ENCODE measurements around the gene POLG2. TPM values are rescaled to one million over a fixed set of nuclear protein-coding genes. Genes with fewer than 3 reads are reported as not detected.

Gene POLG2
- total and polyA plus RNA-seq, 9 of the 15 experiments (the other 6 are each of a cell fraction or from before 2014, with no cell fraction given) = 13.4 to 44.8 (median 37.0) TPM

DNA sequence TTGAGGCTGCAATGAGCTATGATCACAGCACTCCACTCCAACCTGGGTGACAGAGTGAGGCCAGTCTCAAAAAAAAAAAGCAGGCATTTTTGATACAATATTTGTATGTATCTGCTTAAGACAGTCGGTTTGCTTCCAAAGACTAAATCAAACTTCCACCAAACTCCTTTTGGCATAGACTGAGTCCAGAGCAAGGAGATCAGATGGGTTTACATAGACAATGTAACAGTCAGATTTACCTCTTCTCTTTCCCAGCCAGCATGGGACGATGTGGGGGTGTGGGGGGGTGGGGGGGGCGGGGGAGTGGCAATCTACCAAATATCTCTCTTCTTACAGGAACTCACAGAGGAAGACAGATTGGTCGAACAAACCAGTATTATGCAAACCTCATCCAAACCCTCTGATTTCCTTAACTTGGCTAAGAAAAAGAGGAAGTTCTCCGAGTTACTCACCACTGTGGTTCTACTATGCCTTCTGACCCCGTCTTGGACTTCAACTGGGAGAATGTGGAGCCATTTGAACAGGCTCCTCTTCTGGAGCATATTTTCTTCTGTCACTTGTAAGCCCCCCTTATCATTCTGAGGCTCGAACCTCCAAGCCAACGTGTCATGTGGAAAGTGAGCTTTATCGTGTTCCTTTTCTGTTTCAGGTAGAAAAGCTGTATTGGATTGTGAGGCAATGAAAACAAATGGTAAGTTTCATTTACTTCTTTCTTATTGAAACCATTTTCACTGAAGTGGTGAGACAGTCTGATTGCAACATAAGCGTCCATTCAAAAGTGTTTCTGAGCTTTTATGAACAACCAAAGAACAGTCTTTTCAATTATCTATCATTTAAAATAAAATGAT lies 48.0 kb downstream of the POLG2 start, which contains the start of gene MILR1 (continued):
- TF ChIP-seq, protein P1, sequence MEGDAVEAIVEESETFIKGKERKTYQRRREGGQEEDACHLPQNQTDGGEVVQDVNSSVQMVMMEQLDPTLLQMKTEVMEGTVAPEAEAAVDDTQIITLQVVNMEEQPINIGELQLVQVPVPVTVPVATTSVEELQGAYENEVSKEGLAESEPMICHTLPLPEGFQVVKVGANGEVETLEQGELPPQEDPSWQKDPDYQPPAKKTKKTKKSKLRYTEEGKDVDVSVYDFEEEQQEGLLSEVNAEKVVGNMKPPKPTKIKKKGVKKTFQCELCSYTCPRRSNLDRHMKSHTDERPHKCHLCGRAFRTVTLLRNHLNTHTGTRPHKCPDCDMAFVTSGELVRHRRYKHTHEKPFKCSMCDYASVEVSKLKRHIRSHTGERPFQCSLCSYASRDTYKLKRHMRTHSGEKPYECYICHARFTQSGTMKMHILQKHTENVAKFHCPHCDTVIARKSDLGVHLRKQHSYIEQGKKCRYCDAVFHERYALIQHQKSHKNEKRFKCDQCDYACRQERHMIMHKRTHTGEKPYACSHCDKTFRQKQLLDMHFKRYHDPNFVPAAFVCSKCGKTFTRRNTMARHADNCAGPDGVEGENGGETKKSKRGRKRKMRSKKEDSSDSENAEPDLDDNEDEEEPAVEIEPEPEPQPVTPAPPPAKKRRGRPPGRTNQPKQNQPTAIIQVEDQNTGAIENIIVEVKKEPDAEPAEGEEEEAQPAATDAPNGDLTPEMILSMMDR (IDR thresholded peaks at IDR 0.05 in 2 of 3, conservative IDR thresholded peaks at IDR 0.05 in 1 of 3; ENCODE audit: insufficient read depth in 2 of 3, low read depth in 1 of 3, low read length in 3 of 3) = no peak
- TF ChIP-seq, protein P2, sequence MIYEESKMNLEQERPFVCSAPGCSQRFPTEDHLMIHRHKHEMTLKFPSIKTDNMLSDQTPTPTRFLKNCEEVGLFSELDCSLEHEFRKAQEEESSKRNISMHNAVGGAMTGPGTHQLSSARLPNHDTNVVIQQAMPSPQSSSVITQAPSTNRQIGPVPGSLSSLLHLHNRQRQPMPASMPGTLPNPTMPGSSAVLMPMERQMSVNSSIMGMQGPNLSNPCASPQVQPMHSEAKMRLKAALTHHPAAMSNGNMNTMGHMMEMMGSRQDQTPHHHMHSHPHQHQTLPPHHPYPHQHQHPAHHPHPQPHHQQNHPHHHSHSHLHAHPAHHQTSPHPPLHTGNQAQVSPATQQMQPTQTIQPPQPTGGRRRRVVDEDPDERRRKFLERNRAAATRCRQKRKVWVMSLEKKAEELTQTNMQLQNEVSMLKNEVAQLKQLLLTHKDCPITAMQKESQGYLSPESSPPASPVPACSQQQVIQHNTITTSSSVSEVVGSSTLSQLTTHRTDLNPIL (CRISPR knock-in tag; IDR thresholded peaks at IDR 0.05) = no peak
- TF ChIP-seq ZBTB17 (CRISPR knock-in tag; IDR thresholded peaks at IDR 0.05) = peak; percentile 82
- TF ChIP-seq, protein P3, sequence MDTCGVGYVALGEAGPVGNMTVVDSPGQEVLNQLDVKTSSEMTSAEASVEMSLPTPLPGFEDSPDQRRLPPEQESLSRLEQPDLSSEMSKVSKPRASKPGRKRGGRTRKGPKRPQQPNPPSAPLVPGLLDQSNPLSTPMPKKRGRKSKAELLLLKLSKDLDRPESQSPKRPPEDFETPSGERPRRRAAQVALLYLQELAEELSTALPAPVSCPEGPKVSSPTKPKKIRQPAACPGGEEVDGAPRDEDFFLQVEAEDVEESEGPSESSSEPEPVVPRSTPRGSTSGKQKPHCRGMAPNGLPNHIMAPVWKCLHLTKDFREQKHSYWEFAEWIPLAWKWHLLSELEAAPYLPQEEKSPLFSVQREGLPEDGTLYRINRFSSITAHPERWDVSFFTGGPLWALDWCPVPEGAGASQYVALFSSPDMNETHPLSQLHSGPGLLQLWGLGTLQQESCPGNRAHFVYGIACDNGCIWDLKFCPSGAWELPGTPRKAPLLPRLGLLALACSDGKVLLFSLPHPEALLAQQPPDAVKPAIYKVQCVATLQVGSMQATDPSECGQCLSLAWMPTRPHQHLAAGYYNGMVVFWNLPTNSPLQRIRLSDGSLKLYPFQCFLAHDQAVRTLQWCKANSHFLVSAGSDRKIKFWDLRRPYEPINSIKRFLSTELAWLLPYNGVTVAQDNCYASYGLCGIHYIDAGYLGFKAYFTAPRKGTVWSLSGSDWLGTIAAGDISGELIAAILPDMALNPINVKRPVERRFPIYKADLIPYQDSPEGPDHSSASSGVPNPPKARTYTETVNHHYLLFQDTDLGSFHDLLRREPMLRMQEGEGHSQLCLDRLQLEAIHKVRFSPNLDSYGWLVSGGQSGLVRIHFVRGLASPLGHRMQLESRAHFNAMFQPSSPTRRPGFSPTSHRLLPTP (IDR thresholded peaks at IDR 0.05; ENCODE audit: borderline replicate concordance, extremely low read depth, insufficient read length) = no peak
- TF ChIP-seq ZNF77 (CRISPR knock-in tag; IDR thresholded peaks at IDR 0.05) = no peak
- peak; percentile 56 for TF ChIP-seq POLR2B (IDR thresholded peaks at IDR 0.05; ENCODE audit: low read depth, partially characterized antibody)
- TF ChIP-seq CBX8 (IDR thresholded peaks at IDR 0.05; ENCODE audit: borderline replicate concordance, extremely low read depth, low read depth, low read length, poor library complexity, severe bottlenecking) = no peak
- TF ChIP-seq, protein P4, sequence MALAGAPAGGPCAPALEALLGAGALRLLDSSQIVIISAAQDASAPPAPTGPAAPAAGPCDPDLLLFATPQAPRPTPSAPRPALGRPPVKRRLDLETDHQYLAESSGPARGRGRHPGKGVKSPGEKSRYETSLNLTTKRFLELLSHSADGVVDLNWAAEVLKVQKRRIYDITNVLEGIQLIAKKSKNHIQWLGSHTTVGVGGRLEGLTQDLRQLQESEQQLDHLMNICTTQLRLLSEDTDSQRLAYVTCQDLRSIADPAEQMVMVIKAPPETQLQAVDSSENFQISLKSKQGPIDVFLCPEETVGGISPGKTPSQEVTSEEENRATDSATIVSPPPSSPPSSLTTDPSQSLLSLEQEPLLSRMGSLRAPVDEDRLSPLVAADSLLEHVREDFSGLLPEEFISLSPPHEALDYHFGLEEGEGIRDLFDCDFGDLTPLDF (CRISPR knock-in tag; IDR thresholded peaks at IDR 0.05) = no peak
- no peak for TF ChIP-seq KDM2B (CRISPR knock-in tag; IDR thresholded peaks at IDR 0.05)
- TF ChIP-seq ZFP1 (CRISPR knock-in tag; IDR thresholded peaks at IDR 0.05) = no peak
- TF ChIP-seq POLR3A (IDR thresholded peaks at IDR 0.05; ENCODE audit: borderline replicate concordance, extremely low read depth, insufficient read depth, insufficient read length) = no peak
- TF ChIP-seq, protein P5, sequence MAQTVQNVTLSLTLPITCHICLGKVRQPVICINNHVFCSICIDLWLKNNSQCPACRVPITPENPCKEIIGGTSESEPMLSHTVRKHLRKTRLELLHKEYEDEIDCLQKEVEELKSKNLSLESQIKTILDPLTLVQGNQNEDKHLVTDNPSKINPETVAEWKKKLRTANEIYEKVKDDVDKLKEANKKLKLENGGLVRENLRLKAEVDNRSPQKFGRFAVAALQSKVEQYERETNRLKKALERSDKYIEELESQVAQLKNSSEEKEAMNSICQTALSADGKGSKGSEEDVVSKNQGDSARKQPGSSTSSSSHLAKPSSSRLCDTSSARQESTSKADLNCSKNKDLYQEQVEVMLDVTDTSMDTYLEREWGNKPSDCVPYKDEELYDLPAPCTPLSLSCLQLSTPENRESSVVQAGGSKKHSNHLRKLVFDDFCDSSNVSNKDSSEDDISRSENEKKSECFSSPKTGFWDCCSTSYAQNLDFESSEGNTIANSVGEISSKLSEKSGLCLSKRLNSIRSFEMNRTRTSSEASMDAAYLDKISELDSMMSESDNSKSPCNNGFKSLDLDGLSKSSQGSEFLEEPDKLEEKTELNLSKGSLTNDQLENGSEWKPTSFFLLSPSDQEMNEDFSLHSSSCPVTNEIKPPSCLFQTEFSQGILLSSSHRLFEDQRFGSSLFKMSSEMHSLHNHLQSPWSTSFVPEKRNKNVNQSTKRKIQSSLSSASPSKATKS (CRISPR knock-in tag; IDR thresholded peaks at IDR 0.05) = no peak
- no peak for TF ChIP-seq NR4A1 (CRISPR knock-in tag; IDR thresholded peaks at IDR 0.05)
- no peak for TF ChIP-seq NR4A1 (tag; IDR thresholded peaks at IDR 0.05)
- no peak for TF ChIP-seq ZNF764 (CRISPR knock-in tag; IDR thresholded peaks at IDR 0.05; ENCODE audit: low read depth)
- peak; percentile 92 for TF ChIP-seq SMARCE1 (IDR thresholded peaks at IDR 0.05)
- no peak for TF ChIP-seq ZNF75A (CRISPR knock-in tag; IDR thresholded peaks at IDR 0.05)
